ENCODE measurements around the gene EYA3. TPM values are rescaled to one million over a fixed set of nuclear protein-coding genes. Genes with fewer than 3 reads are reported as not detected.

Gene EYA3
- total and polyA plus RNA-seq, 2 donors (not counting 3 experiments of a cell fraction or from before 2014, with no cell fraction given), result 12.7 to 33.0 TPM

DNA sequence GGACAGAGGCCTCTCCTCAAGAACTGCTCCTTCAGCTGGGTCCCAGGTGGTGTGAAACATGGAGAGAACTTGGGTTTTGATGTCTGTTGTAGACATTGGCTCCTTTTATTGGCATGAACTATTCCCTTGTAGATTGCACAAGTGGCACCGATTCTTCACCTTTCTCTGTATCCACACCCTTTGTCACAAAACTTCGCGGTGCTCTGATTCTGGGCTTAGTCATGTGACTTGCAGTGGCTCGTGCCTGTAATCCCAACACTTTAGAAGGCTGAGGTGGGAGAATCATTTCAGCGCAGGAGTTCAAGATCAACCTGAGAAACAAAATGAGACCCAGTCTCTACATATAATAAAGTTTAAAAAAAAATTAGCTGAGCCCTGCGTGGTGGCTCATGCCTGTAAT is 42.5 kb upstream of the EYA3 start:
- Histone ChIP-seq H3K4me2 (ENCODE audit: insufficient read depth, low read length) (no peak overlapping the region), H3K27ac (ENCODE audit: insufficient read depth, low read depth, low read length) (no peak overlapping the region), H3K4me1 (ENCODE audit: control insufficient read depth, extremely low read depth, insufficient read depth, low read length) (no peaks in the 10 kb centered on the region), H4K20me1 (replicated peaks; ENCODE audit: control insufficient read depth, extremely low read depth, insufficient read depth, low read length) (no peaks in the 10 kb centered on the region), H3K27me3 (ENCODE audit: control insufficient read depth in 2 of 2, insufficient read depth in 2 of 2, low read length in 2 of 2) (peaks cover 8 to 10% of the 10 kb centered on the region in 2 experiments), H3K9me1 (replicated peaks; ENCODE audit: control insufficient read depth, extremely low read depth, insufficient read depth, low read length) (no peaks in the 10 kb centered on the region), H3K36me3 (ENCODE audit: control insufficient read depth in 2 of 2, extremely low read depth in 1 of 2, insufficient read depth in 2 of 2, low read length in 2 of 2) (no peaks in the 10 kb centered on the region), H3K9ac (replicated peaks; ENCODE audit: extremely low read depth, insufficient read depth, low read length) (no peak overlapping the region), H3K79me2 (ENCODE audit: control insufficient read depth, insufficient read depth, low read length) (no peaks in the 10 kb centered on the region), H2AFZ (ENCODE audit: low read depth, low read length) (no peak overlapping the region), H3K4me3 (replicated peaks in 1 of 3; ENCODE audit: insufficient read depth in 1 of 3, low read depth in 1 of 3, low read length in 3 of 3) (no peak overlapping the region), H3K9me3 (replicated peaks; ENCODE audit: control insufficient read depth, insufficient read depth, low read length) (no peaks in the 10 kb centered on the region)
- DNase-seq (ENCODE audit: low read depth, low spot score) (no peak), FAIRE-seq (no peak)
- POLR2A ChIA-PET, result no interaction called here
- CTCF ChIA-PET, result interaction anchor here (1.2 kb wide), 1 partner anchor 17 kb away, joined by 3 read pairs; no protein-coding TSS in a partner anchor
- TF ChIP-seq POLR2AphosphoS5 (IDR thresholded peaks at IDR 0.05; ENCODE audit: insufficient read depth, low read depth, low read length) (no peak), EZH2 (IDR thresholded peaks at IDR 0.05; ENCODE audit: borderline replicate concordance, low read depth, low read length, severe bottlenecking) (no peak), GATA2 (IDR thresholded peaks at IDR 0.05; ENCODE audit: insufficient read depth, insufficient read length, low read depth, low read length) (no peak), FOS (IDR thresholded peaks at IDR 0.05; ENCODE audit: borderline replicate concordance, insufficient read depth, low read length) (no peak), MYC (IDR thresholded peaks at IDR 0.05; ENCODE audit: low read depth, low read length) (no peak), POLR2A (IDR thresholded peaks at IDR 0.05; ENCODE audit: low read depth, low read length) (no peak), JUN (IDR thresholded peaks at IDR 0.05; ENCODE audit: borderline replicate concordance, insufficient read depth, insufficient read length, low read depth) (no peak), MAX (IDR thresholded peaks at IDR 0.05; ENCODE audit: insufficient read depth, insufficient read length) (no peak)
- TF ChIP-seq, protein P1, sequence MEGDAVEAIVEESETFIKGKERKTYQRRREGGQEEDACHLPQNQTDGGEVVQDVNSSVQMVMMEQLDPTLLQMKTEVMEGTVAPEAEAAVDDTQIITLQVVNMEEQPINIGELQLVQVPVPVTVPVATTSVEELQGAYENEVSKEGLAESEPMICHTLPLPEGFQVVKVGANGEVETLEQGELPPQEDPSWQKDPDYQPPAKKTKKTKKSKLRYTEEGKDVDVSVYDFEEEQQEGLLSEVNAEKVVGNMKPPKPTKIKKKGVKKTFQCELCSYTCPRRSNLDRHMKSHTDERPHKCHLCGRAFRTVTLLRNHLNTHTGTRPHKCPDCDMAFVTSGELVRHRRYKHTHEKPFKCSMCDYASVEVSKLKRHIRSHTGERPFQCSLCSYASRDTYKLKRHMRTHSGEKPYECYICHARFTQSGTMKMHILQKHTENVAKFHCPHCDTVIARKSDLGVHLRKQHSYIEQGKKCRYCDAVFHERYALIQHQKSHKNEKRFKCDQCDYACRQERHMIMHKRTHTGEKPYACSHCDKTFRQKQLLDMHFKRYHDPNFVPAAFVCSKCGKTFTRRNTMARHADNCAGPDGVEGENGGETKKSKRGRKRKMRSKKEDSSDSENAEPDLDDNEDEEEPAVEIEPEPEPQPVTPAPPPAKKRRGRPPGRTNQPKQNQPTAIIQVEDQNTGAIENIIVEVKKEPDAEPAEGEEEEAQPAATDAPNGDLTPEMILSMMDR (IDR thresholded peaks at IDR 0.05; ENCODE audit: extremely low read depth in 1 of 2, insufficient read depth in 1 of 2, low read depth in 1 of 2, low read length in 2 of 2), result no peak
- BruUV-seq (replicated peaks), result no TSS peak
- intact Hi-C loops (cut with micrococcal nuclease), result no loop called here
- dilution Hi-C loops (cut with MboI; ENCODE audit: extremely low pct_ligation_motif_present, low sequenced_read_pairs), result no loop called here

Data from endothelial cell of umbilical vein (primary cell).